ENCODE measurements around the gene GNAL.
"Not testable (repeated sequence)": the region's sequence is repeated elsewhere in the genome, so short reads cannot be mapped to it uniquely, and the experiment has no call there.

The GNAL gene

DNA sequence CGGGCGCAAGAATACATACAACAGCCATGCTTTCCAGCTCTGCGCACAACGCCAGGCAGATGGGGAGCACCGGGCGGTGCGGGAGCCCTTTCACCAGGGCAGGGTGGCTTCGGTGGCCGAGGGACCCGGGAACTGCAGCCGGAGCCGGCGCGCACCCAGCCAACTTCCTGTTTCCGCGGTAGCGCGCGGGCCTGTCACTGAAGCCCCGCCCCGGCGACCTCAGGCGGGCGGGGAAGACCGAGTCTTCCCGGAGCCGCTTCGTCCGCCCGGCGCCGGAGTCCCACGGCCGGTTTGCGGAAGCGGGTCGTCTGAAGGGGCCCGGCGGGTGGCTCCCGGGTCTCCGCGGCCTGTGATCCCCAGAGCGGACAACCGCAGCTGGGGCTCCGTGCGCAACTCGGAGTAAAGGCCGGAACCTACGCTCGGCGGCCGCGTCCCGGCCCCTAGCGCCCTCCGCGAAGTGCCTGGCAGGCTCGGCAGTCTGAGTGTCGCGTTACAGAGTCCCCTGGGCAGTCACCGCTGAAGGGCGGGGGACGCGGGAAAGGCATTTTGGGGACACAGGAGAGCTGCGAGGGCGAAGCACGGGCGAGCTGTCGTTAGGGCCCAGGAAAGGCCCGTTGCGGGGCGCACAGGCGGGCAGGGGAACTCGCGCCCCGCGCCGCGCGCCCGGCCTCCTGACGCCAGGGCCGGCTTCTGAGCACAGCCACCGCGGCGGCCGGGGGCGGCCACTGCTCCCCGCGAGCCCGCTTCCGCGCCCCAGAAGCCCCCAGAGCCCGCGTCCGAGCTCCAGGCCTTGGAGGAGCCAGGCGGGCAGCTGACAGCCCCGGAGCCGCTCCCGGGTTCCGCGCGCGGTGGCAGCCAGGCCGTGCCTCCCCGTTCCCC, 219.4 kb downstream of the GNAL start, which contains the start of gene MPPE1:
Gene MPPE1, minus strand, starts transcription at position 136 of the 879 bp plus-strand sequence. CDS start 11,053 bp downstream, outside the sequence.
- peak; percentile 89 for DNase-seq (ENCODE audit: low spot score)

GRCh38 chr18:11909061-11909455, 220.0 kb downstream of the GNAL start:
- DNase-seq (ENCODE audit: low spot score) = no peak

- DNase-seq (ENCODE audit: low spot score) = peak; percentile 34
Observed at GRCh38 chr18:11909591-11910026, 220.5 kb downstream of the GNAL start.

DNA sequence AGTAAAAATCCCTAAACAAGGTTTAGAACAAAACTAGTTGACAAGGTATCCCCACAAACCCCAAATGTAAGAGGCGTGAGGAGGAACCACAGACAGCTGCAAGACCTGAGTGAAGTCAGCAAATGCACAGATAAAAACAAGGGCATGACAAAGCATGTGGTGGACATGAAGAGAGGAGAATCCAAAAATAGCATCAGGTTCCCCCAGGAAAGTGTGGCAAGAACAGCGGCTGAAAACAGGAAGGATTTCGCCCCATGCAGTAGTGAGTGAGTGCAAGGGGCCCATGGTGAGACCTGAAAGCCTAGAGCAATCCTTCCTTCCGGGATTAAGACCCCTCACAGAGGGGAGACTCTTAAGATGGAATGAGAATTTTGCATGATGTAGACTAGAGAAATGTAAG, 227.8 kb downstream of the GNAL start:
- not testable (repeated sequence) for DNase-seq (ENCODE audit: low spot score)

DNA sequence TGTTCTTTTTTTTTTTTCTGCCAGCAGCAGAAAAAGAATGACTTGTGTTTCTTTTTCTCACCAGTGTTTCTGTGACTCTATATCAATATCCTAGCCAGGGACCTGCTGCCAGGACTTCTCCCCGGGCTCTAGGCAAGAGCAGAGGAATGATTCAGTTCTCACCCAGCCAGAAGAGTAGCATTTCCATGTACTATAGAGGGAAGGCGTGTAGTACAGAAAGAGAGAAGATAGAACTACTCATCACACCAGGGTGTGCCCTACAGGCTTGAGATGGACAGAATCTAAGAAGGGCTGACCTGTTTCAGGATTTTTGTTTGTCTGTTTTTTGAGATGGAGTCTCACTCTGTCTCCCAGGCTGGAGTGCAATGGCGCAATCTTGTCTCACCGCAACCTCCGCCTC, 230.5 kb downstream of the GNAL start:
- not testable (repeated sequence) for DNase-seq (ENCODE audit: low spot score)

DNA sequence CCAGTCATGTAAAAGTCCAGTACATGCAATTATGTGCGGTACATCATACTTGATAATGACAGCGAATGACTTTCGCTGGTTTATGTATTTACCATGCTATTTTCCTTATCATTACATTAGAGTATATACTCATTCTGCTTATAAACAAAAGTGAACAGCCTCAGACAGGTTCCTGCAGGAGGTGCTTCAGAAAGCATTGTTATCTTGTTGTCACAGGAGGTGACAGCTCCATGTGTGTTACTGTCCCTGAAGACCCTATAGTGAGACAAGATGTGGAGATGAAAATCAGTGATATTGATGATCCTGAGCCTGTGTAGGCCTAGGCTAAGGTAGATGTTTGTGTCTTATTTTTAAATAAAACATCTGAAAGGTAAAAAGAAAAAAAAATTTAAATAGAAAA, 234.4 kb downstream of the GNAL start:
- DNase-seq (ENCODE audit: low spot score) = no peak

- DNase-seq (ENCODE audit: low spot score) = no peak
Observed at GRCh38 chr18:11925800-11926481, 236.9 kb downstream of the GNAL start.

DNA sequence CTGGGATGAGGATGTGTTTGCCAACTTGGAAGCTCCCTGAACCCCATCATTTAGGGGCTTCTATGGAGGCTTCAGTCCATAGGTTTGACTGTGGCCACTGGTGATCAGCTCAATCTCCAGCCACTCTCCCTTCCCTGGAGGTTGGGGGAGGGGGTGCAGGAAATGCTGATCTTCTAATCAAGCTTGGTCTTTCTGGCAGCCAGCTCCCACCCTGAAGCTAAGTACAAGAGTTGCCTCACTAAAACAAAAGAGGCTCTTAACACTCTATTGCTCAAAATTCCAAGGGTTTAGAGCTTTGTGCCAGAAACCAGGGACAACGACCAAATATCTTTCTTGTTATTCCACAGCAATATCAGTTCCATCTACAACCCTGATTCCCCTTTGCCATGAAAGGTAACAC, 238.4 kb downstream of the GNAL start:
- DNase-seq (ENCODE audit: low spot score) = no peak

DNA sequence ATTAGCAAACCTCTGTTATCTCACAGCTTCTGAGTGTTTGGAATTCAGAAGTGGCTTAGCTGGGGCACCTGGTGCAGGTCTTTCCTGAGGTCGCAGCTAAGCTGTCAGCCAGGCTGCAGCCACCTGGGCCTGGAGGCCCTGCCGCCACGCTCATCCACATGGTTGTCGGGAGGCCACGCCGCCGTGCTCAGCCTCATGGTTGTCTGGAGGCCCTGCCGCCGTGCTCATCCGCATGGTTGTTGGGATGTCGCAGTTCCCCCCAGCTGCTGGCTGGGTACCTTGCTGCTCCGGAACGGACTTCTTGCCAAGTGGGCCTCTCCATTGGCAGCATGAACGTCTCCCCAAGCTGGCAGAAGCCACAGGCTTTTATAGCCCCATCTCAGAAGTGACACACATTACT, 243.3 kb downstream of the GNAL start:
- no peak for DNase-seq (ENCODE audit: low spot score)
